ENCODE measurements around the gene CA4. TPM values are rescaled to one million over a fixed set of nuclear protein-coding genes. Genes with fewer than 3 reads are reported as not detected.

CA4 gene
- total and polyA plus RNA-seq, 9 of the 15 experiments (the other 6 are each of a cell fraction or from before 2014, with no cell fraction given), result 0.13 TPM; not detected in 7

DNA sequence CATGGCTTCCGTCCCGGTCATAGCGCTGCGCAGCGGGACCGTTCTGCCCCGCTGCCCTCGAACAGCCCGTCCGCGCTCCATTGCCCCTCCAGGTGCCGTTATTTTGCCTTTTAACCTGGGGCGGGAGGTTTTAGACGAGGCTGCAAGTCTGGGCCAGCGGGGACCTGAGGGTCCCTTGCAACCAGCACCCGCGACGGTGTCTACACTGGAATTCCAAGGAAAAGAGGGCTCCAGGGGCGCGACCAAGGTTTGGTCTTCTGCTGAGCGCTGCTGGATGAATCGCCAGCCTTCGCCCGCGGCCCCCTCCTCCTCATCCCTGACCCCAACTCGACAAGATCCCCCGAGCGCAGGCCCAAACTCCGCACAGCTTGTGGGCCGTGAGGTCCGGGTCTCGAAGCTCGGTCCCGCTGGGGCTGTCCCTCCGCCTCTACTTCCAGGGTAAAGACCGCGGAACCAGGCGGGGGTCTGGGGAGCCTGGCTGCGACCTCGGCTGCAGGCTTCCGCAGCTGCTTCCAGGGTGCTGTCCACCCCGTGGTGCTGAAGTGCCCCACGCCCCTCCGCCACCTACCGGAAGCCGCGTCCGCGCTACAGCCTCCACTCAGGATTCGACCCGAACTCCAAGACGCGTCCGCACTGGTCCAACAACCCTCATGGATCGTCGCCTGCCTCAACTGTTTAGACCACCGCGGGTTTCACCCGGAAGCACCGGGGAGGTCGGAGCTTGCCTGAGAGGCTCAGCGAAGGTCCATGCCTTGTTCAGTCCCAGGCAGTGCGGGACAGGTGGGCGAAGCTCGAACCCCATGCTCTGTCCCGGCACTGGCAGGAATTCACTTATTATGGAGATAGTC lies 10.1 kb upstream of the CA4 start (continued):
- TF ChIP-seq, protein P1, sequence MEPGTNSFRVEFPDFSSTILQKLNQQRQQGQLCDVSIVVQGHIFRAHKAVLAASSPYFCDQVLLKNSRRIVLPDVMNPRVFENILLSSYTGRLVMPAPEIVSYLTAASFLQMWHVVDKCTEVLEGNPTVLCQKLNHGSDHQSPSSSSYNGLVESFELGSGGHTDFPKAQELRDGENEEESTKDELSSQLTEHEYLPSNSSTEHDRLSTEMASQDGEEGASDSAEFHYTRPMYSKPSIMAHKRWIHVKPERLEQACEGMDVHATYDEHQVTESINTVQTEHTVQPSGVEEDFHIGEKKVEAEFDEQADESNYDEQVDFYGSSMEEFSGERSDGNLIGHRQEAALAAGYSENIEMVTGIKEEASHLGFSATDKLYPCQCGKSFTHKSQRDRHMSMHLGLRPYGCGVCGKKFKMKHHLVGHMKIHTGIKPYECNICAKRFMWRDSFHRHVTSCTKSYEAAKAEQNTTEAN (CRISPR knock-in tag; IDR thresholded peaks at IDR 0.05), result peak; percentile 78; the same call in 1 of the 2 replicates
- TF ChIP-seq FIP1L1 (IDR thresholded peaks at IDR 0.05; ENCODE audit: low read depth, low read length, poor library complexity, severe bottlenecking) (peak; percentile 59), EHMT2 (IDR thresholded peaks at IDR 0.05) (peak; percentile 99), TCFL5 (CRISPR knock-in tag; conservative IDR thresholded peaks at IDR 0.05) (no peak), CBFB (CRISPR knock-in tag; IDR thresholded peaks at IDR 0.05) (no peak), TEAD1 (CRISPR knock-in tag; IDR thresholded peaks at IDR 0.05) (peak; percentile 27 to 93; a peak in 3 of 4 replicates), DACH1 (IDR thresholded peaks at IDR 0.05; ENCODE audit: partially characterized antibody) (peak; percentile 72), ZKSCAN3 (CRISPR knock-in tag; IDR thresholded peaks at IDR 0.05) (no peak), SRSF9 (IDR thresholded peaks at IDR 0.05; ENCODE audit: borderline replicate concordance, low read depth, low read length) (no peak), MCM3 (IDR thresholded peaks at IDR 0.05) (no peak), PCBP1 (IDR thresholded peaks at IDR 0.05; ENCODE audit: low read depth, low read length, poor library complexity, severe bottlenecking) (peak; percentile 42), ZNF696 (CRISPR knock-in tag; conservative IDR thresholded peaks at IDR 0.05) (no peak), KAT2B (IDR thresholded peaks at IDR 0.05; ENCODE audit: low read depth, low read length) (no peak), SAFB2 (IDR thresholded peaks at IDR 0.05; ENCODE audit: borderline replicate concordance, low read depth, low read length, severe bottlenecking) (no peak), ZBED1 (IDR thresholded peaks at IDR 0.05) (0 out of 2 replicates have a peak, but pooled peaks have one; percentile 49), TCF3 (CRISPR knock-in tag; IDR thresholded peaks at IDR 0.05) (no peak), ZNF184 (CRISPR knock-in tag; IDR thresholded peaks at IDR 0.05) (no peak)
- TF ChIP-seq, protein P2, sequence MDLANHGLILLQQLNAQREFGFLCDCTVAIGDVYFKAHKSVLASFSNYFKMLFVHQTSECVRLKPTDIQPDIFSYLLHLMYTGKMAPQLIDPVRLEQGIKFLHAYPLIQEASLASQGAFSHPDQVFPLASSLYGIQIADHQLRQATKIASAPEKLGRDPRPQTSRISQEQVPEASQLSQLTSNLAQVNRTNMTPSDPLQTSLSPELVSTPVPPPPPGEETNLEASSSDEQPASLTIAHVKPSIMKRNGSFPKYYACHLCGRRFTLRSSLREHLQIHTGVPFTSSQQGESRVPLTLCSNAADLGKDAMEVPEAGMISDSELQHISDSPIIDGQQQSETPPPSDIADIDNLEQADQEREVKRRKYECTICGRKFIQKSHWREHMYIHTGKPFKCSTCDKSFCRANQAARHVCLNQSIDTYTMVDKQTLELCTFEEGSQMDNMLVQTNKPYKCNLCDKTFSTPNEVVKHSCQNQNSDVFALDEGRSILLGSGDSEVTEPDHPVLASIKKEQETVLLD (IDR thresholded peaks at IDR 0.05), result no peak
- TF ChIP-seq, protein P3, sequence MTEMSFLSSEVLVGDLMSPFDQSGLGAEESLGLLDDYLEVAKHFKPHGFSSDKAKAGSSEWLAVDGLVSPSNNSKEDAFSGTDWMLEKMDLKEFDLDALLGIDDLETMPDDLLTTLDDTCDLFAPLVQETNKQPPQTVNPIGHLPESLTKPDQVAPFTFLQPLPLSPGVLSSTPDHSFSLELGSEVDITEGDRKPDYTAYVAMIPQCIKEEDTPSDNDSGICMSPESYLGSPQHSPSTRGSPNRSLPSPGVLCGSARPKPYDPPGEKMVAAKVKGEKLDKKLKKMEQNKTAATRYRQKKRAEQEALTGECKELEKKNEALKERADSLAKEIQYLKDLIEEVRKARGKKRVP (CRISPR knock-in tag; IDR thresholded peaks at IDR 0.05), result peak; percentile 25; the same call in 1 of the 2 replicates
- TF ChIP-seq, protein P4, sequence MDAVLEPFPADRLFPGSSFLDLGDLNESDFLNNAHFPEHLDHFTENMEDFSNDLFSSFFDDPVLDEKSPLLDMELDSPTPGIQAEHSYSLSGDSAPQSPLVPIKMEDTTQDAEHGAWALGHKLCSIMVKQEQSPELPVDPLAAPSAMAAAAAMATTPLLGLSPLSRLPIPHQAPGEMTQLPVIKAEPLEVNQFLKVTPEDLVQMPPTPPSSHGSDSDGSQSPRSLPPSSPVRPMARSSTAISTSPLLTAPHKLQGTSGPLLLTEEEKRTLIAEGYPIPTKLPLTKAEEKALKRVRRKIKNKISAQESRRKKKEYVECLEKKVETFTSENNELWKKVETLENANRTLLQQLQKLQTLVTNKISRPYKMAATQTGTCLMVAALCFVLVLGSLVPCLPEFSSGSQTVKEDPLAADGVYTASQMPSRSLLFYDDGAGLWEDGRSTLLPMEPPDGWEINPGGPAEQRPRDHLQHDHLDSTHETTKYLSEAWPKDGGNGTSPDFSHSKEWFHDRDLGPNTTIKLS (IDR thresholded peaks at IDR 0.05; ENCODE audit: borderline replicate concordance, low read depth), result no peak
